A673 (cell line): ENCODE data around the gene FBLN2. TPM values are rescaled to one million over a fixed set of nuclear protein-coding genes. Genes with fewer than 3 reads are reported as not detected.

Experiments used
- BruUV-seq: library from RNA; stranded (reverse); fragments of 400-500 nt; replicated peaks from 2 replicates; lab custom pipeline; 2021; lab: Mats Ljungman, UMichigan
- CTCF ChIA-PET: fragments of 300-600 bp; sonication (Branson Sonifier 250); formaldehyde crosslinking; loops from one replicate; lab custom pipeline; 2022; ENCODE audit warnings: antibody characterized with exemption; lab: Charles Lee
- POLR2A ChIA-PET: fragments of 300-600 bp; sonication (Branson Sonifier 250); formaldehyde crosslinking; loops from one replicate; lab custom pipeline; 2022; ENCODE audit warnings: antibody characterized with exemption; ENCODE audit not compliant: low non-redundant PET; lab: Charles Lee
- DNase-seq: peaks from one replicate; pipeline ENCODE4 v3.0.0-alpha.2; 2015; ENCODE audit warnings: low spot score
- H3K27ac ChIP-seq: fragments of 200-600 bp; sonication (generic); 2 replicates; pipeline ENCODE4 v1.5.1; 2016; ENCODE audit warnings: mixed run types, low read depth, mild to moderate bottlenecking, mixed read lengths, antibody characterized with exemption, low read length; ENCODE audit not compliant: poor library complexity, severe bottlenecking
- H3K27me3 ChIP-seq: fragments of 200-600 bp; sonication (generic); replicated peaks from 2 replicates; pipeline ENCODE4 v1.6.1; 2017; ENCODE audit warnings: mixed run types, low read depth, mild to moderate bottlenecking, mixed read lengths, antibody characterized with exemption, low read length; ENCODE audit not compliant: insufficient read depth, poor library complexity
- H3K36me3 ChIP-seq: fragments of 200-600 bp; sonication (generic); 2 replicates; pipeline ENCODE4 v1.6.1; 2016; ENCODE audit warnings: mixed run types, mild to moderate bottlenecking, mixed read lengths, antibody characterized with exemption, low read length; ENCODE audit not compliant: insufficient read depth, poor library complexity, severe bottlenecking
- H3K4me1 ChIP-seq: fragments of 200-600 bp; sonication (generic); 2 replicates; pipeline ENCODE4 v1.6.1; 2017; ENCODE audit warnings: mixed run types, mild to moderate bottlenecking, mixed read lengths, antibody characterized with exemption, low read length; ENCODE audit not compliant: insufficient read depth, poor library complexity, severe bottlenecking
- H3K4me3 ChIP-seq: fragments of 200-600 bp; sonication (generic); 2 replicates; pipeline ENCODE4 v1.5.1; 2016; ENCODE audit warnings: low read depth, mixed run types, mild to moderate bottlenecking, mixed read lengths, low read length; ENCODE audit not compliant: poor library complexity, severe bottlenecking
- H3K9me3 ChIP-seq: fragments of 200-600 bp; sonication (generic); 2 replicates; pipeline ENCODE4 v1.6.1; 2016; ENCODE audit warnings: mixed run types, low read depth, mild to moderate bottlenecking, mixed read lengths, antibody characterized with exemption, low read length; ENCODE audit not compliant: poor library complexity, severe bottlenecking
- CTCF ChIP-seq: fragments of 300-800, 200-600 bp; sonication (generic); conservative IDR thresholded peaks from 2 replicates; pipeline ENCODE4 v1.5.1; 2017; ENCODE audit warnings: low read depth, mild to moderate bottlenecking, antibody characterized with exemption, low read length, moderate library complexity, mixed read lengths
- EZH2 ChIP-seq: fragments of 200-600 bp; sonication (generic); IDR thresholded peaks from 2 replicates; pipeline ENCODE4 v1.6.1; 2017; ENCODE audit warnings: borderline replicate concordance, low read depth, mild to moderate bottlenecking, mixed read lengths, antibody characterized with exemption, low read length; ENCODE audit not compliant: poor library complexity, severe bottlenecking
- intact Hi-C: fragments of 100-400 bp; cut with micrococcal nuclease; formaldehyde crosslinking; loops from one replicate; pipeline ENCODE4 v1.10.0; 2022; ENCODE audit not compliant: unreplicated experiment
- total RNA-seq: library from RNA; stranded (reverse); gene quantifications from 2 replicates; pipeline ENCODE4 v1.2.3, GENCODE V29; 2021

The FBLN2 gene
- total RNA-seq, 1 experiment from 2014 or later, result 0.71 TPM

- ChIA-PET CTCF (no interaction called here), POLR2A (no interaction called here)
- Histone ChIP-seq H3K4me3 (no peak overlapping the region), H3K9me3 (no peaks in the 10 kb centered on the region), H3K27me3 (peaks cover 5% of the 10 kb centered on the region), H3K4me1 (no peaks in the 10 kb centered on the region), H3K27ac (no peak overlapping the region), H3K36me3 (no peaks in the 10 kb centered on the region)
- no TSS peak for BruUV-seq
- TF ChIP-seq CTCF (no peak), EZH2 (no peak)
- intact Hi-C loops, result no loop called here
- no peak for DNase-seq
Measured at GRCh38 chr3:13666781-13667709, 118.1 kb downstream of the FBLN2 start.

GRCh38 chr3:13668136-13668535 lies 119.2 kb downstream of the FBLN2 start:
- Histone ChIP-seq H3K27me3 (peaks cover 8% of the 10 kb centered on the region), H3K4me1 (no peaks in the 10 kb centered on the region), H3K9me3 (no peaks in the 10 kb centered on the region), H3K27ac (no peak overlapping the region), H3K4me3 (no peak overlapping the region), H3K36me3 (no peaks in the 10 kb centered on the region)
- DNase-seq, result no peak
- intact Hi-C loops, result no loop called here
- no TSS peak for BruUV-seq
- POLR2A ChIA-PET, result no interaction called here
- TF ChIP-seq CTCF, result no peak
- no peak for TF ChIP-seq EZH2
- CTCF ChIA-PET, result no interaction called here

- H3K36me3 ChIP-seq, result no peaks in the 10 kb centered on the region
- POLR2A ChIA-PET, result interaction anchor here (0.7 kb wide), 1 partner anchor 534 kb away, joined by 3 read pairs; no protein-coding TSS in a partner anchor
- no peak for DNase-seq
- no peak overlapping the region for H3K4me3 ChIP-seq
- CTCF ChIA-PET, result no interaction called here
- BruUV-seq, result no TSS peak
- no peak overlapping the region for H3K27ac ChIP-seq
- H3K9me3 ChIP-seq, result no peaks in the 10 kb centered on the region
- H3K4me1 ChIP-seq, result no peaks in the 10 kb centered on the region
- TF ChIP-seq CTCF, result no peak
- TF ChIP-seq EZH2, result no peak
- intact Hi-C loops, result no loop called here
- peaks cover 9% of the 10 kb centered on the region for H3K27me3 ChIP-seq
Measured at GRCh38 chr3:13669457-13669856, 120.5 kb downstream of the FBLN2 start.
